ENCODE measurements around the gene ZCCHC2. TPM values are rescaled to one million over a fixed set of nuclear protein-coding genes. Genes with fewer than 3 reads are reported as not detected.

The ZCCHC2 gene
- polyA plus RNA-seq = 10 to 100 TPM in 1 of 4 donors, 1 to 10 TPM in 3; 5.1 to 17.6 (median 8.3) TPM
- long read RNA-seq, donor 1 = 0 reads
- long read RNA-seq, donor 2 = 0 reads
- long read RNA-seq, donor 3, partial matches to known transcripts = 0 of 3 reads
- long read RNA-seq, donor 3, other reads (novel, unspliced or antisense) = 0 of 3 reads
- long read RNA-seq, donor 4 = 0 reads
- long read RNA-seq, donor 5, partial matches to known transcripts = 0 of 1 reads
- long read RNA-seq, donor 5, other reads (novel, unspliced or antisense) = 0 of 1 reads
- long read RNA-seq, donor 6, partial matches to known transcripts = 16 of 17 reads
- long read RNA-seq, donor 6, other reads (novel, unspliced or antisense) = 0 of 17 reads
- long read RNA-seq, donor 7, partial matches to known transcripts = 0 of 4 reads
- long read RNA-seq, donor 7, other reads (novel, unspliced or antisense) = 0 of 4 reads
- long read RNA-seq, donor 8 = 0 reads
- long read RNA-seq, donor 9, partial matches to known transcripts = 0 of 1 reads
- long read RNA-seq, donor 9, other reads (novel, unspliced or antisense) = 0 of 1 reads
- long read RNA-seq, donor 10 = 0 reads

GRCh38 chr18:62522504-62523254 is at the start of gene ZCCHC2:
Gene ZCCHC2 (plus strand): TSS chr18:62523025. CDS start chr18:62523425, 400 bp downstream.
- no peak for FAIRE-seq
- Histone ChIP-seq H3K27ac (ENCODE audit: low read depth in 1 of 3, low read length in 2 of 3) (peak within 1 kb of the TSS; percentile 96 to 99 (median 98)), H3K4me1 (ENCODE audit: control insufficient read depth in 3 of 3, insufficient read depth in 2 of 3, low read depth in 1 of 3, low read length in 2 of 3) (peaks cover 0 to 9% (median 0%) of the 10 kb centered on the region in 3 donors), H3K4me3 (ENCODE audit: low read depth in 1 of 3, low read length in 3 of 3) (peak within 1 kb of the TSS; percentile 88 to 99 (median 97)), H3K9me3 (ENCODE audit: control insufficient read depth in 2 of 2, insufficient read depth in 1 of 2, low read depth in 1 of 2, low read length in 1 of 2) (no peaks in the 10 kb centered on the region), H3K36me3 (ENCODE audit: control insufficient read depth in 3 of 3, insufficient read depth in 2 of 3, low read depth in 1 of 3, low read length in 3 of 3) (no peaks in the 10 kb centered on the region), H3K27me3 (ENCODE audit: control insufficient read depth in 3 of 3, insufficient read depth in 3 of 3, low read length in 3 of 3) (no peaks in the 10 kb centered on the region)
- DNase-seq = peak; percentile 98 to 100
- WGBS, 3 donors = 0% methylated on average over 62 to 87 of the region's 87 CpGs

- DNase-seq = no peak
- 83 to 100% (median 90%) methylated on average over 1 of the region's 1 CpG for WGBS, 3 donors
- FAIRE-seq = no peak
Observed at GRCh38 chr18:62479574-62479973, 43.3 kb upstream of the ZCCHC2 start.

GRCh38 chr18:62480927-62481326 is 41.9 kb upstream of the ZCCHC2 start:
- H3K4me3 ChIP-seq (ENCODE audit: low read depth in 1 of 3, low read length in 3 of 3) = no peak overlapping the region
- no peak for FAIRE-seq
- no peak overlapping the region for H3K27ac ChIP-seq (ENCODE audit: low read depth in 1 of 3, low read length in 2 of 3)

More at GRCh38 chr18:62479574-62479973, 43.3 kb upstream of the ZCCHC2 start:
- Histone ChIP-seq H3K4me1 (ENCODE audit: control insufficient read depth in 3 of 3, insufficient read depth in 2 of 3, low read depth in 1 of 3, low read length in 2 of 3) (no peaks in the 10 kb centered on the region), H3K4me3 (ENCODE audit: low read depth in 1 of 3, low read length in 3 of 3) (no peak overlapping the region), H3K9me3 (ENCODE audit: control insufficient read depth in 2 of 2, insufficient read depth in 1 of 2, low read depth in 1 of 2, low read length in 1 of 2) (peaks cover 0 to 9% of the 10 kb centered on the region in 2 donors), H3K36me3 (ENCODE audit: control insufficient read depth in 3 of 3, insufficient read depth in 2 of 3, low read depth in 1 of 3, low read length in 3 of 3) (no peaks in the 10 kb centered on the region), H3K27me3 (ENCODE audit: control insufficient read depth in 3 of 3, insufficient read depth in 3 of 3, low read length in 3 of 3) (peaks cover 0 to 3% (median 0%) of the 10 kb centered on the region in 3 donors), H3K27ac (ENCODE audit: low read depth in 1 of 3, low read length in 2 of 3) (no peak overlapping the region)

GRCh38 chr18:62484941-62485340 is 37.9 kb upstream of the ZCCHC2 start:
- FAIRE-seq (no peak), DNase-seq (no peak)
- Histone ChIP-seq H3K27ac (ENCODE audit: low read depth in 1 of 3, low read length in 2 of 3) (no peak overlapping the region), H3K4me3 (ENCODE audit: low read depth in 1 of 3, low read length in 3 of 3) (no peak overlapping the region), H3K36me3 (ENCODE audit: control insufficient read depth in 3 of 3, insufficient read depth in 2 of 3, low read depth in 1 of 3, low read length in 3 of 3) (no peaks in the 10 kb centered on the region), H3K27me3 (ENCODE audit: control insufficient read depth in 3 of 3, insufficient read depth in 3 of 3, low read length in 3 of 3) (peaks cover 0 to 3% (median 0%) of the 10 kb centered on the region in 3 donors), H3K9me3 (ENCODE audit: control insufficient read depth in 2 of 2, insufficient read depth in 1 of 2, low read depth in 1 of 2, low read length in 1 of 2) (peaks cover 0 to 6% of the 10 kb centered on the region in 2 donors), H3K4me1 (ENCODE audit: control insufficient read depth in 3 of 3, insufficient read depth in 2 of 3, low read depth in 1 of 3, low read length in 2 of 3) (peaks cover 5 to 19% (median 6%) of the 10 kb centered on the region in 3 donors)
- 69 to 75% (median 74%) methylated on average over 8 of the region's 8 CpGs for WGBS, 3 donors

More at GRCh38 chr18:62480927-62481326, 41.9 kb upstream of the ZCCHC2 start:
- DNase-seq = no peak
- Histone ChIP-seq H3K27me3 (ENCODE audit: control insufficient read depth in 3 of 3, insufficient read depth in 3 of 3, low read length in 3 of 3) (peaks cover 0 to 3% (median 0%) of the 10 kb centered on the region in 3 donors), H3K4me1 (ENCODE audit: control insufficient read depth in 3 of 3, insufficient read depth in 2 of 3, low read depth in 1 of 3, low read length in 2 of 3) (peaks cover 0 to 11% (median 0%) of the 10 kb centered on the region in 3 donors), H3K36me3 (ENCODE audit: control insufficient read depth in 3 of 3, insufficient read depth in 2 of 3, low read depth in 1 of 3, low read length in 3 of 3) (no peaks in the 10 kb centered on the region), H3K9me3 (ENCODE audit: control insufficient read depth in 2 of 2, insufficient read depth in 1 of 2, low read depth in 1 of 2, low read length in 1 of 2) (peaks cover 0 to 9% of the 10 kb centered on the region in 2 donors)

- peak overlapping the region; percentile 66 to 81 (median 81) for H3K27ac ChIP-seq (ENCODE audit: low read depth in 1 of 3, low read length in 2 of 3)
- peak; percentile 72 to 82 for DNase-seq
Observed at GRCh38 chr18:62485684-62486083, 37.1 kb upstream of the ZCCHC2 start.

GRCh38 chr18:62486290-62486964 is 36.4 kb upstream of the ZCCHC2 start:
- Histone ChIP-seq H3K9me3 (ENCODE audit: control insufficient read depth in 2 of 2, insufficient read depth in 1 of 2, low read depth in 1 of 2, low read length in 1 of 2) (no peaks in the 10 kb centered on the region), H3K4me3 (ENCODE audit: low read depth in 1 of 3, low read length in 3 of 3) (no peak overlapping the region), H3K4me1 (ENCODE audit: control insufficient read depth in 3 of 3, insufficient read depth in 2 of 3, low read depth in 1 of 3, low read length in 2 of 3) (peaks cover 5 to 29% (median 12%) of the 10 kb centered on the region in 3 donors), H3K27me3 (ENCODE audit: control insufficient read depth in 3 of 3, insufficient read depth in 3 of 3, low read length in 3 of 3) (peaks cover 0 to 3% (median 0%) of the 10 kb centered on the region in 3 donors), H3K27ac (ENCODE audit: low read depth in 1 of 3, low read length in 2 of 3) (peak overlapping the region; percentile 36 to 82 (median 81)), H3K36me3 (ENCODE audit: control insufficient read depth in 3 of 3, insufficient read depth in 2 of 3, low read depth in 1 of 3, low read length in 3 of 3) (no peaks in the 10 kb centered on the region)
- DNase-seq = peak; percentile 93 to 98
- FAIRE-seq = no peak
- WGBS, 3 donors = 29 to 59% (median 37%) methylated on average over 4 of the region's 4 CpGs

More at GRCh38 chr18:62485684-62486083, 37.1 kb upstream of the ZCCHC2 start:
- H3K4me3 ChIP-seq (ENCODE audit: low read depth in 1 of 3, low read length in 3 of 3) = no peak overlapping the region
- H3K4me1 ChIP-seq (ENCODE audit: control insufficient read depth in 3 of 3, insufficient read depth in 2 of 3, low read depth in 1 of 3, low read length in 2 of 3) = peaks cover 5 to 23% (median 8%) of the 10 kb centered on the region in 3 donors
- 7 to 35% (median 35%) methylated on average over 9 of the region's 9 CpGs for WGBS, 3 donors
- peaks cover 0 to 3% (median 0%) of the 10 kb centered on the region in 3 donors for H3K27me3 ChIP-seq (ENCODE audit: control insufficient read depth in 3 of 3, insufficient read depth in 3 of 3, low read length in 3 of 3)
- no peak for FAIRE-seq
- H3K9me3 ChIP-seq (ENCODE audit: control insufficient read depth in 2 of 2, insufficient read depth in 1 of 2, low read depth in 1 of 2, low read length in 1 of 2) = no peaks in the 10 kb centered on the region
- H3K36me3 ChIP-seq (ENCODE audit: control insufficient read depth in 3 of 3, insufficient read depth in 2 of 3, low read depth in 1 of 3, low read length in 3 of 3) = no peaks in the 10 kb centered on the region

- no peaks in the 10 kb centered on the region for H3K9me3 ChIP-seq (ENCODE audit: control insufficient read depth in 2 of 2, insufficient read depth in 1 of 2, low read depth in 1 of 2, low read length in 1 of 2)
- 66 to 83% (median 67%) methylated on average over 5 of the region's 5 CpGs for WGBS, 3 donors
- H3K4me3 ChIP-seq (ENCODE audit: low read depth in 1 of 3, low read length in 3 of 3) = no peak overlapping the region
- no peak overlapping the region for H3K27ac ChIP-seq (ENCODE audit: low read depth in 1 of 3, low read length in 2 of 3)
- FAIRE-seq = no peak
- H3K36me3 ChIP-seq (ENCODE audit: control insufficient read depth in 3 of 3, insufficient read depth in 2 of 3, low read depth in 1 of 3, low read length in 3 of 3) = no peaks in the 10 kb centered on the region
- peaks cover 0 to 3% (median 0%) of the 10 kb centered on the region in 3 donors for H3K27me3 ChIP-seq (ENCODE audit: control insufficient read depth in 3 of 3, insufficient read depth in 3 of 3, low read length in 3 of 3)
- peaks cover 5 to 32% (median 12%) of the 10 kb centered on the region in 3 donors for H3K4me1 ChIP-seq (ENCODE audit: control insufficient read depth in 3 of 3, insufficient read depth in 2 of 3, low read depth in 1 of 3, low read length in 2 of 3)
- DNase-seq = no peak
Observed at GRCh38 chr18:62487161-62487560, 35.7 kb upstream of the ZCCHC2 start.
